ENCODE measurements around the gene YLPM1. TPM values are rescaled to one million over a fixed set of nuclear protein-coding genes. Genes with fewer than 3 reads are reported as not detected.

The YLPM1 gene
- total and polyA plus RNA-seq, 10 of the 15 experiments (the other 5 are each of a cell fraction or from before 2014, with no cell fraction given), result 11.1 to 48.2 (median 18.0) TPM

DNA sequence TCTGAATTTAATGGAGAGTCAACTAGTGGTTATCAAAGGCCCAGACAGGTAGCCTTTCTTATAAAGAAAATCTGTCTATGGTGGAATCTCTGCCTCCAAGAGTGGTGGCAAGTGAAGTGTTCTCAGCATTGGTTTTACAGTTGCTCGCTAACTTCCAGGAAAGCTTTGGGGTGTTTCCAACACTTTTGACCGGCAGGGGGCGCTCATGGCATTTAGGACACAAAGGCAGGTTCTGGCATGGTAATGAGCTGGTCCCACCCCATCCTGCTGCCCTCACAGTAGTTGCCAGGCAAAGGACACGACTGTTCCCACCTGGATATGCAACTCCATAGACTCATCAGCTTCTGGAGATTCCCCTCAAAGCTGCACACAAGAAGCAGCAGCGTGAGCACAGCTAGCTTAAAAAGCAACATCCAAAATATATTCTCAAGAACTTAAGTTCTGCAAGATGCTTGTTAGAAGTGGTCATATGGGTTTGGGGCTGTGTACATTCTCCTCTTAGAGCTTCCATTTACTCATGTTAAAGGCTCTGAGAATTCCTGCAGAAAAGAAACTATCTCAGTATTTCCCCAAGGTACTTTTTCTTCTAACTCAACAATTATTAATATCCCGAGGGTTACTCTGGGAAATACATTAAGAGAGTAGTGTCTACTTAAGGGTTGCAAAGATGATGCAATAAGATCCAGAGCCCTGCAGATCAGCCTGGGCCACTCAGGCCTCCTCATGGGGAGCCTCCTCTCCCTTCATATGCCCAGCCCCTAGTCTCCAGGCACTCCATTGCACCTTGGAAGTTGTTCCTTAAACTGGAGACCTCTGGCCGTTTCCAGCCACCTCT, 98.0 kb downstream of the YLPM1 start:
- 29% methylated on average over 7 of the region's 7 CpGs for WGBS (ENCODE audit: insufficient coverage, insufficient replicate concordance, low lambda C conversion rate, missing lambda C conversion rate)
- Histone ChIP-seq H3K79me2 (ENCODE audit: control insufficient read depth, insufficient read depth, low read length) (no peaks in the 10 kb centered on the region), H3K27me3 (replicated peaks in 1 of 2; ENCODE audit: control insufficient read depth in 2 of 2, insufficient read depth in 2 of 2, low read length in 1 of 2) (no peaks in the 10 kb centered on the region), H3K27ac (ENCODE audit: control insufficient read depth, insufficient read depth) (no peak overlapping the region), H2AFZ (ENCODE audit: control insufficient read depth, low read depth, low read length) (no peak overlapping the region), H3K4me2 (ENCODE audit: control insufficient read depth, insufficient read depth) (no peak overlapping the region), H4K20me1 (ENCODE audit: control insufficient read depth, insufficient read depth) (no peaks in the 10 kb centered on the region), H3K4me3 (no peak overlapping the region), H3K36me3 (ENCODE audit: control insufficient read depth in 2 of 2, insufficient read depth in 2 of 2, low read length in 1 of 2) (no peaks in the 10 kb centered on the region), H3K9ac (ENCODE audit: control insufficient read depth, insufficient read depth, low read length) (no peak overlapping the region), H3K9me3 (replicated peaks; ENCODE audit: control insufficient read depth, insufficient read depth, low read length) (no peaks in the 10 kb centered on the region), H3K4me1 (ENCODE audit: control insufficient read depth, insufficient read depth, low read length) (no peaks in the 10 kb centered on the region)
- POLR2A ChIA-PET, result interaction anchor here (0.6 to 1.1 kb wide), 3 partner anchors 22 to 331 kb away, joined by 3 to 9 read pairs (median 3); no protein-coding TSS in a partner anchor
- BruUV-seq (replicated peaks), result no TSS peak
- DNase-seq (ENCODE audit: low read depth, low spot score), result no peak
- in situ Hi-C loops (cut with MboI), result no loop called here
- peak; percentile 93 for FAIRE-seq
- peak; percentile 97 for ATAC-seq
- SMC1A ChIA-PET (ENCODE audit: uncharacterized antibody, unreplicated experiment), result interaction anchor here (0.6 to 11.1 kb wide), 34 partner anchors 8 to 444 kb away, joined by 3 to 165 read pairs (median 4); partner anchors contain the start of genes ACYP1, DLST and PROX2
- intact Hi-C loops (cut with micrococcal nuclease; ENCODE audit: unreplicated experiment), result loop anchor here (1.0 to 10.0 kb wide), 3 partner anchors 44 to 434 kb away; no protein-coding TSS in a partner anchor
- RAD21 ChIA-PET (ENCODE audit: unreplicated experiment), result interaction anchor here (0.6 to 8.8 kb wide), 25 partner anchors 10 to 440 kb away, joined by 3 to 114 read pairs (median 5); partner anchors contain the start of genes DLST, EIF2B2 and NEK9
- CTCF ChIA-PET, result interaction anchor here (0.6 to 13.8 kb wide), 60 partner anchors 9 to 593 kb away, joined by 3 to 552 read pairs (median 4); partner anchors contain the start of genes ACYP1, DLST, EIF2B2 and PROX2
- TF ChIP-seq SMC3 (IDR thresholded peaks at IDR 0.05; ENCODE audit: borderline replicate concordance, low read length) (peak; percentile 74), IRF4 (IDR thresholded peaks at IDR 0.05; ENCODE audit: low read depth, low read length) (0 out of 2 replicates have a peak, but pooled peaks have one; percentile 45), RUNX3 (IDR thresholded peaks at IDR 0.05; ENCODE audit: low read length) (peak; percentile 14; the same call in 1 of the 2 replicates), TCF3 (IDR thresholded peaks at IDR 0.05; ENCODE audit: borderline replicate concordance, insufficient read depth, low read depth, low read length) (no peak), RAD21 (IDR thresholded peaks at IDR 0.05; ENCODE audit: insufficient read depth, low read depth, low read length) (peak; percentile 93), ZNF207 (IDR thresholded peaks at IDR 0.05; ENCODE audit: borderline replicate concordance) (no peak), PKNOX1 (IDR thresholded peaks at IDR 0.05) (no peak), YY1 (IDR thresholded peaks at IDR 0.05; ENCODE audit: low read depth, low read length) (0 out of 2 replicates have a peak, but pooled peaks have one; percentile 30)
- TF ChIP-seq, protein P1, sequence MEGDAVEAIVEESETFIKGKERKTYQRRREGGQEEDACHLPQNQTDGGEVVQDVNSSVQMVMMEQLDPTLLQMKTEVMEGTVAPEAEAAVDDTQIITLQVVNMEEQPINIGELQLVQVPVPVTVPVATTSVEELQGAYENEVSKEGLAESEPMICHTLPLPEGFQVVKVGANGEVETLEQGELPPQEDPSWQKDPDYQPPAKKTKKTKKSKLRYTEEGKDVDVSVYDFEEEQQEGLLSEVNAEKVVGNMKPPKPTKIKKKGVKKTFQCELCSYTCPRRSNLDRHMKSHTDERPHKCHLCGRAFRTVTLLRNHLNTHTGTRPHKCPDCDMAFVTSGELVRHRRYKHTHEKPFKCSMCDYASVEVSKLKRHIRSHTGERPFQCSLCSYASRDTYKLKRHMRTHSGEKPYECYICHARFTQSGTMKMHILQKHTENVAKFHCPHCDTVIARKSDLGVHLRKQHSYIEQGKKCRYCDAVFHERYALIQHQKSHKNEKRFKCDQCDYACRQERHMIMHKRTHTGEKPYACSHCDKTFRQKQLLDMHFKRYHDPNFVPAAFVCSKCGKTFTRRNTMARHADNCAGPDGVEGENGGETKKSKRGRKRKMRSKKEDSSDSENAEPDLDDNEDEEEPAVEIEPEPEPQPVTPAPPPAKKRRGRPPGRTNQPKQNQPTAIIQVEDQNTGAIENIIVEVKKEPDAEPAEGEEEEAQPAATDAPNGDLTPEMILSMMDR (IDR thresholded peaks at IDR 0.05 in 2 of 3, conservative IDR thresholded peaks at IDR 0.05 in 1 of 3; ENCODE audit: control insufficient read depth in 2 of 3, extremely low read depth in 1 of 3, insufficient read depth in 1 of 3, low read depth in 3 of 3, low read length in 3 of 3), result peak; percentile 82 to 94 (median 88)
